HS-5 (cell line): Measurements from ENCODE around the gene CDH23.

Experiments used
- DNase-seq: peaks from one replicate; pipeline ENCODE4 v3.0.0-alpha.2; 2012; ENCODE audit warnings: low read depth

Gene CDH23

GRCh38 chr10:71779641-71780040 lies 382.9 kb downstream of the CDH23 start:
- no peak for DNase-seq

GRCh38 chr10:71780156-71780555 lies 383.4 kb downstream of the CDH23 start:
- no peak for DNase-seq

- no peak for DNase-seq
These were observed 384.0 kb downstream of the CDH23 start for GRCh38 chr10:71780719-71781118.

GRCh38 chr10:71782221-71782916 lies 385.6 kb downstream of the CDH23 start:
- no peak for DNase-seq

- no peak for DNase-seq
These were observed 386.3 kb downstream of the CDH23 start for GRCh38 chr10:71782917-71783490.

- no peak for DNase-seq
These were observed 387.4 kb downstream of the CDH23 start for GRCh38 chr10:71783917-71784678.

- DNase-seq = no peak
These were observed 388.1 kb downstream of the CDH23 start for GRCh38 chr10:71784679-71785272.

GRCh38 chr10:71788954-71789353 lies 392.2 kb downstream of the CDH23 start:
- DNase-seq = no peak

GRCh38 chr10:71789871-71790270 lies 393.2 kb downstream of the CDH23 start:
- no peak for DNase-seq

- no peak for DNase-seq
These were observed 394.2 kb downstream of the CDH23 start for GRCh38 chr10:71790749-71791440.

GRCh38 chr10:71795248-71795647 lies 398.5 kb downstream of the CDH23 start:
- no peak for DNase-seq

- DNase-seq = no peak
These were observed 400.2 kb downstream of the CDH23 start for GRCh38 chr10:71796749-71797405.

GRCh38 chr10:71797533-71798307 lies 401.0 kb downstream of the CDH23 start:
- DNase-seq = no peak

GRCh38 chr10:71798308-71798624 lies 401.5 kb downstream of the CDH23 start:
- DNase-seq = no peak

GRCh38 chr10:71799112-71799511 lies 402.4 kb downstream of the CDH23 start:
- no peak for DNase-seq

- no peak for DNase-seq
These were observed 403.1 kb downstream of the CDH23 start for GRCh38 chr10:71799608-71800453.

- no peak for DNase-seq
These were observed 404.6 kb downstream of the CDH23 start for GRCh38 chr10:71801361-71801760.

GRCh38 chr10:71802235-71802634 lies 405.5 kb downstream of the CDH23 start:
- DNase-seq = no peak

- no peak for DNase-seq
These were observed 406.2 kb downstream of the CDH23 start for GRCh38 chr10:71802715-71803488.
